ELF-1 (cell line): ENCODE measurements around the gene NSUN2.

ENCODE experiments used
- DNase-seq: peaks from one replicate; pipeline ENCODE4 v3.0.0-alpha.2; 2016; ENCODE audit warnings: low read depth, low spot score

NSUN2 gene

GRCh38 chr5:6557807-6558575 is 74.9 kb downstream of the NSUN2 start:
- no peak for DNase-seq

GRCh38 chr5:6556802-6557102 is 76.1 kb downstream of the NSUN2 start:
- DNase-seq = no peak

- no peak for DNase-seq
Measured at GRCh38 chr5:6556089-6556801, 76.6 kb downstream of the NSUN2 start.

GRCh38 chr5:6554812-6555211 is 78.0 kb downstream of the NSUN2 start:
- DNase-seq = no peak

GRCh38 chr5:6553972-6554371 is 78.9 kb downstream of the NSUN2 start:
- DNase-seq = no peak

- no peak for DNase-seq
Measured at GRCh38 chr5:6552612-6553011, 80.2 kb downstream of the NSUN2 start.

- no peak for DNase-seq
Measured at GRCh38 chr5:6551955-6552313, 80.9 kb downstream of the NSUN2 start.

GRCh38 chr5:6551287-6551954 is 81.4 kb downstream of the NSUN2 start:
- no peak for DNase-seq

- DNase-seq = no peak
Measured at GRCh38 chr5:6550628-6551027, 82.2 kb downstream of the NSUN2 start.
